NCI-H2029 (cell line): Measurements from ENCODE around the gene APOLD1.
A peak's percentile ranks its signal among the peaks of the same experiment; 100 is the strongest.
"Not testable (repeated sequence)": the region's sequence is repeated elsewhere in the genome, so short reads cannot be mapped to it uniquely, and the experiment has no call there.

Experiments used
- DNase-seq: peaks from one replicate; lab custom pipeline; 2025; lab: John Stamatoyannopoulos, UW

Gene APOLD1

DNA sequence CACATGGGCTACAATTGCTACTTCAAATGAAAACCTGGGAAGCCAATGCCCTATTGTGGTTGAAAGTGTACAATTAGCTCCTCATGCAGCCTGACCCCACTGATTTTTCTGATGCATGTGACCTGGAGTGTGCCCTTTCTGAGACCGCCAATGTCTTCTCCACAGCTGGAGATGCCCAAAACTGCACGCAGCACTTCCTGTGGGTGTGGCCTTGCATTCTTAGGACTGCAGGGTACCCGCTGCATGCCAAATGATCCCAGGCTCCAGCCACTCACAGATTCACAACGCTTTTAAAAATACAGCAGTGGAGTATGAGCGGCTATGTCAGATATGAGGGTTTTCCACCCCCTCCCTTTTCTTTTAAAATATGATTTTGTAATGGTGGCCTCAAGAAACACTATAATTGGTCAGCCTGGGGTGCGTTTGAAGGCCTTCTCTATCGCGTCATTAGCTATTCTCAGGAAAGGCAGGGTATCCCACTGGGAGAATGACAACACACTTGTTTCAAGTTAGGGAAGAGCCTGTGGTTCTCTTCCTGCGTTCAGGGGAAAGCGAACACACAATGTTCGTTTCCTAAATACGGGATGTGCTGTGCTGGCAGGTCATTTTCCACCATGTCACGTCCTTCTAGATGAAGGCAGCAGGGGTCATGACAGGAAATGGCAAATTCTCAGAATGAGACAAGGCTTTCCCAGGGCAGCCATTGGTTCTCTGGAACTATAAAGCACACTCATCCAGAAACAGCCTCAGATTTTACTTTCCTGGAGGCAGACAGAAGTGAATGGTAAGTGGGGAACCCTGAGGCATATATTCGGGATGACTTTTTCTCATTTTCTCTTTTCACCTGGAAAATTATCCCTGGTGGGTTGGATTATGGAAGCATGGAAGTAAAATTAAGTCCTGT lies at the start of gene APOLD1:
APOLD1 (plus strand) TSS at position 749 of the 904 bp plus-strand sequence; CDS start at position 782, 33 bp downstream.
- DNase-seq: no peak

GRCh38 chr12:12736759-12737676 lies 48.4 kb upstream of the APOLD1 start:
- no peak for DNase-seq

DNA sequence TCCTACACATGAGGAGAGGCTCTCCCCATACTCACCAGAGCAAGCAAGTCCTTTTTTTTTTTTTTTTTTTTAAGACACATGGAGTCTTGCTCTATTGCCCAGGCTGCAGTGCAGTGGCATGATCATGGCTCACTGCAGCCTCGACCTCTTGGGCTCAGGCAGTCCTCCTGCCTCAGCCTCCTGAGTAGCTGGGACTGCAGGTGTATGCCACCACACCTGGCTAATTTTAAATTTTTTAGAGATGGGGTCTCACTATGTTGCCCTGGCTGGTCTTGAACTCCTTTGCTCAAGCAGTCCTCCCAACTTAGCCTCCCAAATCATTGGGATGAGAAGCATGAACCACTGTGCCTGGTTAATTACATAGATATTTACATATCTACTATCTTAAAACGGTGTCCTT lies 47.3 kb upstream of the APOLD1 start:
- DNase-seq: not testable (repeated sequence)

- DNase-seq: no peak
Measured at GRCh38 chr12:12741660-12742059, 43.8 kb upstream of the APOLD1 start.

- DNase-seq: no peak
Measured at GRCh38 chr12:12744546-12745305, 40.7 kb upstream of the APOLD1 start.

DNA sequence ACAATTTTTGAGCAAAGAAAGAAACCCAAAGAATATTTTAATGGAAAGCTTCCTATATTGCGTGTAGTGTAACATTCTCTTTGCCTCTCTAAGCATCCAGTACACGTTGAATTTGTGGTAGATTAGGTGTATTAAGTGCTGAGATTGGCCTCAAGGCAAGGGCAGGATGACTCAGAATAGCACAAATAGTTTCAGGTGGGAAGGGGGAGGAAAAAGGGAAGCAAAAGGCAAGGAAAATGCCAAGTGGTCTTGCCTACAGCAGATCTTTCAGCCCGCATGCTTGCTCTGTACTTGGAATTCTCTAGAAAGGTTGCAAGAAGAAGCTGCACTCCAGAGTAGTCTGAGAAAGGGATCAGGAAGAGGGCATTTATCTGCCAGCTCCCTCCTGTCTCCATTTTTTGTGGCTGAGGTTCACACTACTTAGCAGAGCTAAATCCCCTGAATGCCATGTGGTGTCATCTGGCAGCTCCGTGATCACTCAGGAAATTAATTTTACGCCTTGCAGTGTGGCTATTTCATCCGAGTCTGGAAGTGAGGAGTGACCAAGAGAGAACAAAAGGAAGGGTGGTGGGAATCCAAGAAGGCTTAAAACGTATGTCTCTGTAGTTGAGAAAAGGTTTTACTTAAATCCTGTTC lies 39.8 kb upstream of the APOLD1 start:
- no peak for DNase-seq

DNA sequence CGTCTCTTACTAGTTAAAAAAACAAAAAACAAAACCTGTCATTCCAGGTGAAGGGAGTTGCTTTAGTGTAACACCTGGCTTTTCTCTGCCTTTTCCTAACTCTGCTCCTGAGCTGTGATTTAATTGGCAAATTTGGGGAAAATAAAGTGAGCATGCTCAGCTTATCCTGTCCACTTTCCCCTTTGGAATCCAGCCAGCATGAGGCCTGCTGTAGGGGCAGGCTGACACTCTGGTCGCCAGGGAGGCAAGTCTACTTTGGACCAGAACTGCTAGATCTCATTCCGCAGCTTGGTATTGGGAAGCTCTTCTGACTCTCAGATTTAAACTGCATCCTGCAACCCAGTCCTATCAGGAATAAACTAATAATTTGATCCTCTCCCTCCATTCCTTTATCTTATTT lies 38.2 kb upstream of the APOLD1 start:
- no peak for DNase-seq

- no peak for DNase-seq
Measured at GRCh38 chr12:12748044-12748443, 37.4 kb upstream of the APOLD1 start.

GRCh38 chr12:12749433-12749832 lies 36.0 kb upstream of the APOLD1 start:
- DNase-seq: no peak

- DNase-seq: no peak
Measured at GRCh38 chr12:12755923-12756322, 29.5 kb upstream of the APOLD1 start.

GRCh38 chr12:12757121-12757520 lies 28.3 kb upstream of the APOLD1 start:
- no peak for DNase-seq

DNA sequence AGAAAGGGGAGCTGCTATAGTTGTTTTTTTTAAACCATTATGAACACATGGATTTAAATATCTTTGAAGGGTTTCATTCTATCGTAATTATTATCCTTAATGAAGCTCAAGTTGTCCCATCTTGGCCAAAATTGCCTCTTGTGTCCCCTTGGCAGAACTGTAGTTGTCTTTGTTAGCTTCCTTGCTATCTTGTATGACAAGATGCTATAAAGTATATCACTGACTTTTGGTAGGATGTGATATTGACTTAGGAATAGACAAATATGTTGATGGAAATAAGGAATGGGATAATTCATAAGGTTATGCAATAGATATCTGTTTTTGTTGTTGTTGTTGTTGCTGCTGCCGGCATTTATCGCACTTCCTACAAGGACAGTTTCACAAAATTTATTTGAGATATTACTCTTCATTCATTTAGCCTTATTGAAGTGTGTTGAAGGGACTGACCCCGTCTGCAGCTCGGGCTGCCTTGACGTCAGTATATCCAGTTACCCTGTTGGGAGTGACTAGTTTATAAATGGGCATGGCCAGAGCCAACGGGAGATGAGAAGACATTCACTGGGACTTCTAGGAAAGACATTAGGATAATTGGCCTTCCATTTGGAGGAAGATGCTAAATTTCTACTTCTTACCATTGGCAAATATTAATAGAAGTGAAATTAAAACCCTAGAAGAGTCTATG lies 26.1 kb upstream of the APOLD1 start:
- no peak for DNase-seq

- DNase-seq: no peak
Measured at GRCh38 chr12:12764824-12765223, 20.6 kb upstream of the APOLD1 start.

- DNase-seq: no peak
Measured at GRCh38 chr12:12770262-12770661, 15.2 kb upstream of the APOLD1 start.

DNA sequence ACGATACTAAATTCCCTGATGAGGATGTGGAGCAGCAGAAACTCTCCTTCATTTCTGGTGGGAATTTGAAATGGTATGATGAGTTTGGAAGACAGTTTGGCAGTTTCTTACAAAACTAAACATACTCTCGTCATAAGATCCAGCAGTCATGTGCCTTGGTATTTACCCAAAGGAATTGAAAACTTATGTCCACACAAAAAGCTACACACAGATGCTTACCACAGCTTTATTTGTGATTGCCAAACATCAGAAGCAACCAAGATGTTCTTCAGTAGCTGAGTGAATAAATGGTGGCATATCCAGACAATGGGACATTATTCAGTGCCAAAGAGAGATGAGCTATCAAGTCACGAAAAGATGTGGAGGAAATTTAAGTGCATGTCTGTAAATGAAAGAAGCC lies 10.7 kb upstream of the APOLD1 start:
- no peak for DNase-seq

GRCh38 chr12:12776261-12776660 lies 9.2 kb upstream of the APOLD1 start:
- DNase-seq: peak; percentile 18

DNA sequence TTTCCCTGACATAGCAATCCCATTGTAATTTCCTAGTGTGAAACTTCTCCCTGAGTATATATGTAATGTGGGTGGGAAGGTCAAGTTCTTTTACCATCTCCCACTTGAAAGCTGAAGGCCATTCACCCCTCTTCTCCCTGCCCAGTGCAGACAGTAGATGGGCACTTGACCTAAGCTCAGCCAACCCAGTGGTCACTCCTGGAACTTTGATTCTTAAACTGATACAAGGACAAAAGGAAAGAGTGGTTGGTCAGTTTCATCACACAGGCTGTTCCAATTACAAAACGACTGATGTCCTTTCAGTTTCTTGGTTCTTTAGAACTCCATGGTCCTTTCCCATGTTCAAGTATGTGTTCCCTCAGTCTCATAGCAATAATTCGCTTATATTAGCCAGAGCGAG lies 8.4 kb upstream of the APOLD1 start:
- DNase-seq: no peak

DNA sequence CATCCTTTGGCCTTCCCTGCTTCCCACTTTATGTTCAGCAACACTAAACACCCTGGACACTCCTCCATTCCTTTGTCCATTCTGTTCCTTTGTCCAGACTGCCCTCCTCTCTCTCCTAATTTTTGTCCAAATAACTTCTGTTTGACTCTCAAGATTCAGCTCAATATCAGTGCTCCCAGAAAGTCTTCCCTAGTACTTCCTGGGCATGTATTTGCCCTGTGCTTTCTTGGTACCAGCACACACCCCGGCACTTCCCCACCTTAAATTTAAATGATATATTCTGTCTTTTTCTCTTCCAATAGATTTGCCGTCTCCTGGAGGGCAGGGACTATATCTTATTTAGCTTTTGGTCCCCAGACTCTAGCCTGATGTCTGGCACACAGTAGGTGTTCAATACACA lies 6.5 kb upstream of the APOLD1 start:
- no peak for DNase-seq

DNA sequence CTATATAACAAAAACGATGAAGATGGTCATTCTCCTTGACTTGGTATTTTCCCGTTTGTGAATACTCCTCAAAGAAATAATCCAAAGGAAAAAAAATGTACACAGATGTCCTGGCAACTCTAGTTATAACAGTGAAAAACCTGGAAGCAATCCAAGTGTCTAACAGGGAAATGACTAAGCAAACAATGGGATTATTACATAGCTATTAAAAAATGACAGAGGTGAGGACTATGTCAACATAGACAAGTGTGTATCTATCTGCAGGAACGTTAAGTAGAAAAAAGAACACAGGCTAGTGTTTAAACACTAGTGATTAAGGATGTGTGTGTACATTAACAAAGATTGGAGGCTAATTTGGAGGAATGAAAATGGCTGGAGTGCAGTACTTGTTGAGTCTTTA lies 5.9 kb upstream of the APOLD1 start:
- DNase-seq: peak; percentile 94

DNA sequence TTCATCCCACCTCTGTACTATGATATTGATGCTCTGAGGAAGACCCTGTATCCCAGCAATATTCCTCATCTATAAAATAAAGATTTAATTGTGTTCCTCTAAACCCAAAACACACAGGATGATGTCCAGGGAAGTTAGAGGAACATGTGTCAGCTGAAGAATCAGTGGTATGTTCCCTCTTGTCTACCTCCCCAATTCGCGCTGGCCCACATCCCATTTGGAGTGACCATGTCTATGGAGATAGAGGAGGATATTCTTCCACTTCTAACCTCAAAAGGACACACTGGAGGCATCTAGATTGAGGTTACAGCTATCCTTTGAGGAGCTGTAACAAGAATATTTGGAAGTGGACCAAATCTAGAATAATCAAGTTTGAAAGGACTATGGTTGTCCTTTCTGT lies 1.3 kb upstream of the APOLD1 start:
- DNase-seq: no peak

DNA sequence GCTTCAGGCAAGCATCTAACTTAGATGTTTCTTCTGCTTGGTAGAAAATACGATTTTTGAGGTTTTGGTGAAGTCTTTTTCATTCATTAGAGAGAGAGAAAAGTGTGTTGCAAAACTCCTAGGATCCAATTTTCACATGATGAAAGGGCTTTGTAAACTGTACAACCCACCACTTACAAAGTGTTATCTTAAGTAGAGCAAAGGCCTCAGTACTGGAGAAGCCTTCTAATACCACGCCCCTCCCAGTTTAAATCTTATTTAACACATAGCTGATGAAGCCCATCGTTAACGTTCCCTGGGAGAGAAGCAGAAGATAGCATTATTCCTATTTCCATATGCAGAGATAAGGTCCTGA lies 869 bp downstream of the APOLD1 start:
- DNase-seq: no peak
